ENCODE data around the gene LPP.
"Not testable (repeated sequence)": the region's sequence is repeated elsewhere in the genome, so short reads cannot be mapped to it uniquely, and the experiment has no call there.

LPP gene

DNA sequence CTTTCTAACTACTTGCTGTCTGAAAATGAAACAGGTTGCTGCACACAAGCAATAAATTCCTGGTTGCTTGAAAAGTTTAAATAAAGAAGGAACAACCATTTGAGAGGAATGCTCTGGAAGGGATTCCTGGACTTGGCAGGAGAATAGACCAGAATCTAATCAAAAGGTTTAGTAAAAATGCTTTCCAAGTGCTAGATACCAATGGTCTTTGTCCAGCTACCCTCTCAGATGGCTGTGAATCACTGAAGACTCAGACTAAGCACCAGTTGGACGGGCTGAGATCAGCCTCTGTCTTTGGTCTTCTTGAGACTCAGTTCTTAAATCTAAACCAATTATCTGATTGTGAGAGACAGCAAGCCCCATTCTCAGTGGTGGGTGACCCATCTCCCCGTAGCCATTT is 27.7 kb upstream of the LPP start:
- Histone ChIP-seq H3K4me1 (ENCODE audit: insufficient read depth, low read length) (no peaks in the 10 kb centered on the region), H3K9ac (ENCODE audit: low read depth, low read length) (no peak overlapping the region), H3K36me3 (ENCODE audit: insufficient read depth, low read length) (no peaks in the 10 kb centered on the region), H3K9me3 (ENCODE audit: control insufficient read depth, insufficient read depth, low read length) (no peaks in the 10 kb centered on the region)

DNA sequence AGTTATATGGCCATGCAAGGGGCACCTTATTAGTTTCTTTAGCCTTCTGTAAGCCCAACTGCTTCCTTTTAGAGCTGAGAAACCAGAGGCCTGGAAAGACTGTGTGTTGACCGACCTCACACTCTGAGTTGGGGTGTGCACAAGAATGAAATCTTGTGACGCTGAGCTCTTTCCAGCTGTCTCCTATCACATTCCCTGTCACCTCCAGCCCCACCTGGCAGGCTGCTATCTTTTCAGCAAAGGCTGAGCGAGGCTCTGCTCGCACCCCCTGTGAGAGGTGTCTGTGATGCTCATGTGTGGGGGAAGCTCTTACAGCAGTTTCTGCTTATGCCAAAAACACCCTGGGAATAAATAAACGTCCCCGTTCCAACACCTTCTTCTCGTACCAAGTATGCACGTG is 27.0 kb upstream of the LPP start:
- H3K4me1 ChIP-seq (ENCODE audit: insufficient read depth, low read length) = no peaks in the 10 kb centered on the region
- H3K9me3 ChIP-seq (ENCODE audit: control insufficient read depth, insufficient read depth, low read length) = no peaks in the 10 kb centered on the region
- H3K36me3 ChIP-seq (ENCODE audit: insufficient read depth, low read length) = no peaks in the 10 kb centered on the region
- no peak overlapping the region for H3K9ac ChIP-seq (ENCODE audit: low read depth, low read length)

DNA sequence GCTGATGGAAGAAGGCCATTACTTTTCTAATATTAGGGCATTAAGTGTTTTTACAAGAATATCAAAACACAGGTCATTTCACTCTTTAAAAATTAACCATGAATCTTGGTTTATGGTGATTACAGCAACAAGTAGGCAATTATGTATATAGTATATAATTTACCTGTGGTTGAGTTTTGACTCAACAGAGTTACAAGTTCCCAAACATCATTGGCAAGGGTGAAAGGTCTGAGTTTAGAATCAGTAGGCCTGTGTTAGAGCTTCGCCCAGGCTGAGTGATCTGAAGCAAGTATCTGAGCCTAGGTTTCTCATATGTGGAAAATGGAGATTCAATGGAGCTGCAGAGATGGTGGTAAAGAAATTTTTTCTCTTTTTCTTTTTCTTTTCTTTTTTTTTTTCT is 25.1 kb upstream of the LPP start:
- Histone ChIP-seq H3K9me3 (ENCODE audit: control insufficient read depth, insufficient read depth, low read length) (no peaks in the 10 kb centered on the region), H3K9ac (ENCODE audit: low read depth, low read length) (no peak overlapping the region), H3K4me1 (ENCODE audit: insufficient read depth, low read length) (no peaks in the 10 kb centered on the region), H3K36me3 (ENCODE audit: insufficient read depth, low read length) (no peaks in the 10 kb centered on the region)

- not testable (repeated sequence) for H3K9me3 ChIP-seq (ENCODE audit: control insufficient read depth, insufficient read depth, low read length); H3K4me1 ChIP-seq (ENCODE audit: insufficient read depth, low read length); H3K36me3 ChIP-seq (ENCODE audit: insufficient read depth, low read length); H3K9ac ChIP-seq (ENCODE audit: low read depth, low read length)
Measured at GRCh38 chr3:188131023-188131422, 22.9 kb upstream of the LPP start.

DNA sequence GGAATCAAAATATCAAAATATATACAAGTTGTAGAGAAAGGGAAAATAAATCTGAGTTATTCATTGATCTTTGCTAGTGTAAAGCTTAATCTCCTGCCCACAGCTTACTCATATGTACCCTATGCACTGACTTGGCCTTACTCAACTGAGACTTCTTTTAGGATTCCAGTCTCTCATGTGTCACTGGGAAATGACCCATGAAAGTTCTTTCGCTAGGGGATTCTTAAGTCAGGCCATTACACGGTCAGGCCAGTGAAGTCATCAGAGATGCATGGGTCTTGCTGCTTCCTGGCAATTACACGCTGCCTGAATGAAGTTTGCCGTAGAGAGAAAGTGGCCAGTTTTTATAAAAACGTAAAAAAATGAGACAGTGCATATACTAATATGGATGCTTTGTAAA is 20.7 kb upstream of the LPP start:
- H3K4me1 ChIP-seq (ENCODE audit: insufficient read depth, low read length) = no peaks in the 10 kb centered on the region
- no peaks in the 10 kb centered on the region for H3K36me3 ChIP-seq (ENCODE audit: insufficient read depth, low read length)
- H3K9me3 ChIP-seq (ENCODE audit: control insufficient read depth, insufficient read depth, low read length) = no peaks in the 10 kb centered on the region
- no peak overlapping the region for H3K9ac ChIP-seq (ENCODE audit: low read depth, low read length)

- Histone ChIP-seq H3K36me3 (ENCODE audit: insufficient read depth, low read length) (no peaks in the 10 kb centered on the region), H3K9me3 (ENCODE audit: control insufficient read depth, insufficient read depth, low read length) (no peaks in the 10 kb centered on the region), H3K9ac (ENCODE audit: low read depth, low read length) (no peak overlapping the region), H3K4me1 (ENCODE audit: insufficient read depth, low read length) (no peaks in the 10 kb centered on the region)
Measured at GRCh38 chr3:188133646-188134045, 20.3 kb upstream of the LPP start.

DNA sequence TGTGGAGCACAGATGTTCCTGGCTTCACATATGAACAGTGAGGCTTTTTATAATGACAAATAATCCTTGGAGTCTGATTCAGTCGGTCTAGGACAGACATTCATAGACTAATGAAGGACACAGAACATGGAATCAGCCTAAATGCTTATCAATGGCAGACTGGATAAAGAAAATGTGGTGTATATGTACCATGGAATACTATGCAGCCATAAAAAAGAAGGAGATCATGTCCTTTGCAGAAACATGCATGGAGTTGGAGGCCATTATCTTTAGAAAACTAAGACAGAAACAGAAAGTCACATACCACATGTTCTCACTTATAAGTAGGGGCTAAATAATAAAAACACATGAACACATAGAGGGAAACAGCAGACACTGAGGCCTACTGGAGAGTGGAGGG is 19.9 kb upstream of the LPP start:
- no peak overlapping the region for H3K9ac ChIP-seq (ENCODE audit: low read depth, low read length)
- no peaks in the 10 kb centered on the region for H3K4me1 ChIP-seq (ENCODE audit: insufficient read depth, low read length)
- no peaks in the 10 kb centered on the region for H3K36me3 ChIP-seq (ENCODE audit: insufficient read depth, low read length)
- H3K9me3 ChIP-seq (ENCODE audit: control insufficient read depth, insufficient read depth, low read length) = no peaks in the 10 kb centered on the region

GRCh38 chr3:188134856-188135255 is 19.1 kb upstream of the LPP start:
- Histone ChIP-seq H3K9ac (ENCODE audit: low read depth, low read length) (no peak overlapping the region), H3K9me3 (ENCODE audit: control insufficient read depth, insufficient read depth, low read length) (no peaks in the 10 kb centered on the region), H3K4me1 (ENCODE audit: insufficient read depth, low read length) (no peaks in the 10 kb centered on the region), H3K36me3 (ENCODE audit: insufficient read depth, low read length) (no peaks in the 10 kb centered on the region)

DNA sequence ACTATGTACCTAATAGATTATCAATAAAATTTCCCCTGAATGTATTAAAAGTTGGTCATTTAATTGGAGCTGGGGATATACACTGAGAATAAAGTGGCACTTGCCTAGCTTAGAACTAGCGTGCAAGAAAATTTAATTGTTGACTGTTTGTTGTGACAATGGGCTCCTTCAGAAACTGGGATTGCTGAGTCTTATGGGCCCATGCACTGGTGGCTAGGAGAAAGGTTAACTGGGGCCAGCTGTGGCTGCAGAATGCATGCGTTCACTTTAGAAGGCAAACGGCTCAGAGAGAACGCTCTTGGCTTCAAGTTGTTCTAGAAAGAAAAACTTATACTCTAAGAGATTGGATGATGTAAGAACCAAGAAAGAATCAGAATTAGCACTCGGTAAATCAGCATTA is 18.7 kb upstream of the LPP start:
- H3K36me3 ChIP-seq (ENCODE audit: insufficient read depth, low read length) = no peaks in the 10 kb centered on the region
- no peak overlapping the region for H3K9ac ChIP-seq (ENCODE audit: low read depth, low read length)
- H3K4me1 ChIP-seq (ENCODE audit: insufficient read depth, low read length) = no peaks in the 10 kb centered on the region
- H3K9me3 ChIP-seq (ENCODE audit: control insufficient read depth, insufficient read depth, low read length) = no peaks in the 10 kb centered on the region

- Histone ChIP-seq H3K9me3 (ENCODE audit: control insufficient read depth, insufficient read depth, low read length) (no peaks in the 10 kb centered on the region), H3K36me3 (ENCODE audit: insufficient read depth, low read length) (no peaks in the 10 kb centered on the region), H3K9ac (ENCODE audit: low read depth, low read length) (no peak overlapping the region), H3K4me1 (ENCODE audit: insufficient read depth, low read length) (no peaks in the 10 kb centered on the region)
Measured at GRCh38 chr3:188137051-188137450, 16.9 kb upstream of the LPP start.

GRCh38 chr3:188139466-188139865 is 14.5 kb upstream of the LPP start:
- H3K4me1 ChIP-seq (ENCODE audit: insufficient read depth, low read length) = no peaks in the 10 kb centered on the region
- no peaks in the 10 kb centered on the region for H3K36me3 ChIP-seq (ENCODE audit: insufficient read depth, low read length)
- no peak overlapping the region for H3K9ac ChIP-seq (ENCODE audit: low read depth, low read length)
- H3K9me3 ChIP-seq (ENCODE audit: control insufficient read depth, insufficient read depth, low read length) = no peaks in the 10 kb centered on the region

DNA sequence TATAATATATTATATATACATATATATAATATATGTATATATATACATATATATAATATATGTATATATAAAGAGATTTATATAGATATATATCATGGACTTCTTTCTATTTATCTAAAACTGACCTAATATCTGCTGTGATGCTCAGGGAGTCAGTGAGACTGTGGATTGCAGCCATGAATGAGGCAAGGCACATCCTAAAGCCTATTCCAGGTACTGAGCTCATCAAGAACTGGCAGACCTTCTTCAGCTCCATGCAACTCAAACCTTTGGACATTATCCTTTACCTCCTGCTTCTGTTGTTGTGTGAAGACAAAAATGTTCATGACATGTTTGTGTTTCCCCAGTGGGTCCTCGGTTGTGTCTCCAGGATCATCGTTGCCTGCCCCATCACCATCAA is 7.7 kb upstream of the LPP start:
- Histone ChIP-seq H3K9ac (ENCODE audit: low read depth, low read length) (no peak overlapping the region), H3K4me1 (ENCODE audit: insufficient read depth, low read length) (no peaks in the 10 kb centered on the region), H3K9me3 (ENCODE audit: control insufficient read depth, insufficient read depth, low read length) (no peaks in the 10 kb centered on the region), H3K36me3 (ENCODE audit: insufficient read depth, low read length) (no peaks in the 10 kb centered on the region)

- peaks cover 7% of the 10 kb centered on the region; the same call in 1 of the 2 replicates for H3K4me1 ChIP-seq (ENCODE audit: insufficient read depth, low read length)
- H3K9ac ChIP-seq (ENCODE audit: low read depth, low read length) = no peak overlapping the region
- no peaks in the 10 kb centered on the region for H3K36me3 ChIP-seq (ENCODE audit: insufficient read depth, low read length)
- H3K9me3 ChIP-seq (ENCODE audit: control insufficient read depth, insufficient read depth, low read length) = no peaks in the 10 kb centered on the region
Measured at GRCh38 chr3:188147782-188148181, 6.2 kb upstream of the LPP start.

GRCh38 chr3:188148318-188148717 is 5.6 kb upstream of the LPP start:
- Histone ChIP-seq H3K9ac (ENCODE audit: low read depth, low read length) (no peak overlapping the region), H3K4me1 (ENCODE audit: insufficient read depth, low read length) (peaks cover 7% of the 10 kb centered on the region; the same call in 1 of the 2 replicates), H3K9me3 (ENCODE audit: control insufficient read depth, insufficient read depth, low read length) (no peaks in the 10 kb centered on the region), H3K36me3 (ENCODE audit: insufficient read depth, low read length) (no peaks in the 10 kb centered on the region)

DNA sequence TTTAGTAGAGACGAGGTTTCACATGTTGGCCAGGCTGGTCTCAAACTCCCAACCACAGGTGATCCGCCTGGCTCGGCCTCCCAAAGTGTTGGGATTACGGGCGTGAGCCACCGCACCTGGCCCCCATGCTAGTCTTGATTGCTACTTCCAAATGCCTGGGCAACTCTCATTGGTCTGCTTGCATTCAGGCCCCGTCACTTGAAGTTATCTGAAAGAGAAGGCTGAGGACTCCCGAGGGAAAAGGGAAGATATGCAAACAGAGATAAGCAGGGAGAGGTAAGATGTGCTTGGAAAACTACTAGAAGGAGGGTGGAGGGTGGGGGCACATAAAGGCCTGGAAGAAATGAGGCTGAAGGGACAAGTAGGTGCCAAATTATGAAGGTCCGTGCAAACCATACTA is 4.4 kb upstream of the LPP start:
- no peaks in the 10 kb centered on the region for H3K36me3 ChIP-seq (ENCODE audit: insufficient read depth, low read length)
- peaks cover 7% of the 10 kb centered on the region; the same call in 1 of the 2 replicates for H3K4me1 ChIP-seq (ENCODE audit: insufficient read depth, low read length)
- H3K9me3 ChIP-seq (ENCODE audit: control insufficient read depth, insufficient read depth, low read length) = no peaks in the 10 kb centered on the region
- H3K9ac ChIP-seq (ENCODE audit: low read depth, low read length) = no peak overlapping the region

DNA sequence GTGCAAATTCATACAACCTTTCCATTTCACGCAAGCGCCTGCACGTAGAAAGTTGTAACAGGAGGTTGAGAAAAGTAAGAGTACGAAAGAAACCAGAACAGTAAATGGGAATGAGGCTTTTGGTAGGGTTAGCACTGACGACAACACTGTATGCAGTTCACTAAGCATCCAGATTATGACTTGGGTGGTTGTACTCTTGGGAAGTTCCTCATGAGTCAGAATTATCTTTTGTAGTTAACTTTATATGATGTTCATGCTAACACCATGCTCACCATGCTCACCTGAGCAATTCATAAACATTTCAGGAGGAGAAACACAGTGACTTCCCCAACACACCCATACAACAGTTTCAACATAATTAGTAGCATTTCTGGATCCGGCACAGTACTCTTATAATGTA is 3.0 kb upstream of the LPP start:
- H3K9ac ChIP-seq (ENCODE audit: low read depth, low read length) = no peak overlapping the region

More for the DNA sequence above, 3.0 kb upstream of the LPP start:
- Histone ChIP-seq H3K9me3 (ENCODE audit: control insufficient read depth, insufficient read depth, low read length) (no peaks in the 10 kb centered on the region), H3K4me1 (ENCODE audit: insufficient read depth, low read length) (peaks cover 12% of the 10 kb centered on the region; the same call in 1 of the 2 replicates), H3K36me3 (ENCODE audit: insufficient read depth, low read length) (no peaks in the 10 kb centered on the region; the same call in 1 of the 2 replicates)
